GM19455 (cell line): ENCODE results near the gene CYP4F11.
"Not testable (repeated sequence)": the region's sequence is repeated elsewhere in the genome, so short reads cannot be mapped to it uniquely, and the experiment has no call there.

Experiments
- ATAC-seq: cut with Tn5 transposase; IDR thresholded peaks from one replicate; pipeline ENCODE4 v1.9.1; 2021; ENCODE audit not compliant: unreplicated experiment

CYP4F11 gene

GRCh38 chr19:15934332-15935078 lies at the start of gene CYP4F11:
Gene CYP4F11, minus strand, starts transcription at chr19:15934529. Its CDS starts 121 bp downstream, at chr19:15934408.
- ATAC-seq: no peak

GRCh38 chr19:15979293-15979692 lies 45.0 kb upstream of the CYP4F11 start:
- no peak for ATAC-seq

- no peak for ATAC-seq
These were observed 43.4 kb upstream of the CYP4F11 start for GRCh38 chr19:15977690-15978089.

GRCh38 chr19:15976836-15977689 lies 42.7 kb upstream of the CYP4F11 start:
- ATAC-seq: no peak

GRCh38 chr19:15974856-15975255 lies 40.5 kb upstream of the CYP4F11 start:
- no peak for ATAC-seq

- ATAC-seq: not testable (repeated sequence)
These were observed 37.7 kb upstream of the CYP4F11 start for GRCh38 chr19:15972043-15972442.

- no peak for ATAC-seq
These were observed 37.0 kb upstream of the CYP4F11 start for GRCh38 chr19:15971224-15971780.

GRCh38 chr19:15964231-15964630 lies 29.9 kb upstream of the CYP4F11 start:
- ATAC-seq: no peak

- no peak for ATAC-seq
These were observed 28.0 kb upstream of the CYP4F11 start for GRCh38 chr19:15962319-15962718.

- no peak for ATAC-seq
These were observed 20.5 kb upstream of the CYP4F11 start for GRCh38 chr19:15954820-15955219.

- ATAC-seq: no peak
These were observed 14.1 kb upstream of the CYP4F11 start, which contains the start of gene OR10H4 for GRCh38 chr19:15948223-15949058. Gene OR10H4, plus strand, starts transcription at chr19:15949008. Its CDS starts 0 bp downstream, at chr19:15949008.

- no peak for ATAC-seq
These were observed 11.0 kb upstream of the CYP4F11 start for GRCh38 chr19:15945301-15945700.

- ATAC-seq: no peak
These were observed 10.1 kb upstream of the CYP4F11 start for GRCh38 chr19:15944401-15944800.

- no peak for ATAC-seq
These were observed 3.4 kb upstream of the CYP4F11 start for GRCh38 chr19:15937771-15938170.

- ATAC-seq: no peak
These were observed 2.6 kb upstream of the CYP4F11 start for GRCh38 chr19:15936950-15937349.

- ATAC-seq: no peak
These were observed 1.8 kb upstream of the CYP4F11 start for GRCh38 chr19:15936173-15936572.

- ATAC-seq: no peak
These were observed 906 bp upstream of the CYP4F11 start for GRCh38 chr19:15935167-15935702.

- not testable (repeated sequence) for ATAC-seq
These were observed 483 bp downstream of the CYP4F11 start for GRCh38 chr19:15933761-15934331.

- ATAC-seq: no peak
These were observed 6.0 kb downstream of the CYP4F11 start for GRCh38 chr19:15928321-15928720.

- ATAC-seq: no peak
These were observed 7.8 kb downstream of the CYP4F11 start for GRCh38 chr19:15926484-15926883.
